ENCODE results near the gene LBX2.

LBX2 gene, protein sequence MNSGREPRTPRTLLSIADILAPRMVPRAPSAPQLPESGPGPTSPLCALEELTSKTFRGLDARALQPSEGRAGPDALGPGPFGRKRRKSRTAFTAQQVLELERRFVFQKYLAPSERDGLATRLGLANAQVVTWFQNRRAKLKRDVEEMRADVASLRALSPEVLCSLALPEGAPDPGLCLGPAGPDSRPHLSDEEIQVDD

DNA sequence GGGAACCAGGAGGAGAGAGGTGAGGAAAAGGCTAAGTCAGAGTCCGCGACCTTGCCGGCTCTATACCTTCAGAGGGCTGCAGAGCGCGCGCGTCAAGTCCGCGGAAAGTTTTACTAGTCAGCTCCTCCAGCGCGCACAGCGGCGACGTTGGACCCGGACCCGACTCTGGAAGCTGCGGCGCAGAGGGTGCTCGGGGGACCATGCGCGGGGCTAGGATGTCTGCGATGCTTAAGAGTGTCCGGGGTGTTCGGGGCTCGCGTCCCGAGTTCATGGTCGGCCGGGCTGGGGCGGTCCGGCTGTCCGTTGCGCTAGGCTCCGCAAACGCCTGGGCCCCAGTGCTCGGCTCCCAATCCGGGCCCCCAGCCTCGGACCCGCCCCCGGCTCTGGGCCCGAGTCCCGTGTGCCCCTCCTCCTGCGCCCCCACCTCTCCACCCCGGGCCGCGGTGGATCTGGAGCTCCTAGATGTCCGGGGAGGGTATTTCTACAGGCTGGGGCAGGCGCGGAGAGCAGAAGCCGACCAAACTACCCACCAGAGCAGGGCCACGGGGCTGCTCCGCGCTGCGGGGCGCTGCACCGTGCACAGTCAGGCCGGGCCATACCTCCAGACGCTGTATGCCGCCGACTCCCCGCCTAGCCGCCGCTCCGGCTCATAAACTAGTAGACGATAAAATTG is at the start of gene LBX2:
TSS of gene LBX2 (minus strand) at position 337 of the 673 bp plus-strand sequence. CDS start at position 271, 66 bp downstream.
- no peak for DNase-seq

DNA sequence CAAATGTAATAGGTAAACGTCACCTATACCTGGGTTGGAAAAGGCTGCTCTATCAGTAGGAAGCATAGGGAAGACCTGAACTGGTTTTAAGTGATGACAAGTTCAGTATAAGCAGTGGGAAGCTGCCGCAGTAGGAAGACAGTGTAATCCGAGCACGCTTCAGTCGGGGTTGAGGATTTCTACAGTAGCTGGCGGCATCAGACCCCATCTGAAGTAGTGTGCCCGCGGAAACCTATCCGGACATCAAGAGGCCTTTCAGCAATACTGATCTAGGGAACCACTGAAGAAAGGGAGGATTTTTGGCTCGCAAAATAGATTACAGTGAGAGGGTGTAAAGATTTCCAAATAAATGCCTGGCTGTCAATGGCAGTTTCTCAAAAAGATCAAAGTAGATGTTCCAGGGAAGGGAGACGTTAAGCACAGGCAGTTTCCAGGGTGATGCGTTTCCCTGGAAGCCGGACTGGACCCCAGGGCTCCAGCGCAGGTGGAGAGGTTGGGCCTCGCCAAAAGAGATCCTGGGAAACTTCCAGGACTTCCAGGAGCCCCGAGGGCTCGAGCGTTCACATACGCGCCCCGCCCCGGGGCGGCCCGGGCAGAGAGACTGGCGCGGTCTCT is 49.0 kb upstream of the LBX2 start:
- DNase-seq, result peak; percentile 55

GRCh38 chr2:74546004-74546403 is 46.6 kb upstream of the LBX2 start:
- DNase-seq, result no peak

- DNase-seq, result no peak
Measured at GRCh38 chr2:74544634-74545033, 45.2 kb upstream of the LBX2 start.

- no peak for DNase-seq
Measured at GRCh38 chr2:74542978-74543377, 43.6 kb upstream of the LBX2 start.

DNA sequence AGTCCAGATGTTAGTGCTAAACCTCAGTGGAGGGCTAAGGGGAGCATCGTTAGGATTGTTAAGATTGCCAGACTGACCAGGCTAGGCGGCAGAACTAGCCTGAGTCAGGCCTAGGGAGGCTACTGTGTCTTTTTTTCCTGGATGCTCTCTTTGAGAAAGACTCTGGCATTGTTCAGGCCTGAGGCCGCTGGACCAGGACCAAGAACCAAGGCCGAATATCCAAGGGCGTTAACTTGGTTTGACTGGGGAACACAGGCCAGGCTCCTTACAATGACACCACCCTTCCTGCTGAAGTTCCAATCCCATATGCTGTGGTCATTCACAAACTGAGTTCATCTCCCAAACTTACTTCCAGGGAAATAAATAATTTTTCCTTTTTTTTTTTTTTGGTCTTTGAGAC is 40.9 kb upstream of the LBX2 start:
- DNase-seq, result no peak

- no peak for DNase-seq
Measured at GRCh38 chr2:74538881-74539339, 39.5 kb upstream of the LBX2 start.

DNA sequence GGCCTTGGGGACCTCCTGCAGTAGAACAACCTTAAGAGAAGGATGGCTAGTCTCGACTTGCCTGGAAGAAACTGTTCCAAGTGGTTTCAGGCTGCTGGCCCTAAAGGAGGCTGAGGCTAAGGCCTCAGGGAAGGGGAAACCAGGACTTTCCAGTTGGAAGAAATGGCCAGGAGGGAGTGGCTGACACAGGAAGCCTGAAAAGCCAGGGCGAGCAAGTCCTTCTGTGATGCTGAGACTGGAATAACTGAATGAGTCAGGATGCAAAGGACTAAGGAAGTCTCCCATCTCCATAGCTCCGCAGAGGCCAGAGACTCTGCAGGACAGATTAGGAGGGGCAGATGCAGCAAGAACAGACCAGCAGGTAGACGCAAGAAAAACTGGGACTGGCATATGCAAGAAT is 37.7 kb upstream of the LBX2 start:
- no peak for DNase-seq

- DNase-seq, result no peak
Measured at GRCh38 chr2:74536166-74536950, 37.0 kb upstream of the LBX2 start.

DNA sequence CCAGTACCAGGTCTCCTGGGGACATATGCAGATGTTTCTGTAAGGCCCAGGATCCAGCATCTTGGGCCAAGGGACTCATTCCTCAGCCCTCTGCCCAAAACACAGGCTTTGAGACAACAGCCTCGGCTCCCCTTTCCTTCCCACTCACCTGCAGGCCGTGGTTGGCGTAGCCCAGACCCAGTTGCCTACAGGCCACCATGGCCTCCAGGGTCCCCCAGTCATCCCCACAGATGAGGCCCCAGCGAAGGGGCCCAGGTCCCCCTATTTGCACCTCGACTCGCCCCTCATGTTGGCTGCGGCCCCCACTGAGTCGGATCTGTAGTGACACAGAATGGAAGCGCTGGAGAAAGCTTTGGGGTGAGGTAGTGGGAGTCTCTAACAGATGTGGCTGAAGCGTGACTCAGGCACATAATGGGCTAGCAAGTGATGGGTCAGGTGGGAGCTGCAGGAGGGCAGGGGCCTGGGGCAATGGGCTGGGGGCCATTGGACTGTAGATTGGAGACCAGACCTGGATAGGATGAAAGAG is 36.1 kb upstream of the LBX2 start:
- no peak for DNase-seq

DNA sequence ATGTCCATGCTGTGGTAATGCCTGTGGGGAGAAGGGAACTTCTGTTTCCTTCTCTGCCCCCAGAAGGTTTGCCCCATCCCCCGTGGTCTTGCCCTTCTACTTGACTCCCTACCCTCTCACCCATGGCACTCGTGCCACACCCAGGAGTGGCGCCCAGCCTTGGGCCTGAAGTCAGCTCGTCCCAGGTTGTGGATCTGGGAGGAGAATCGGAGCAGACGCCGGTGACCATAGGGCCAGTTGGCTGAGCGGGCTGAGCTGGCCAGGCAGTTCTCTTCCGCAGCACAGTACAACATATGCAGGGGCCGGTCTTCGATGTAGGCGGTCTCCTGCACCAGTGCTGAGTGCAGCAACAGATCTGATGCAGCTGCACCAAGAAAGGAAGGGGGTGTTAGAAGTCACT is 35.0 kb upstream of the LBX2 start:
- DNase-seq, result no peak

- no peak for DNase-seq
Measured at GRCh38 chr2:74533464-74533863, 34.1 kb upstream of the LBX2 start.

DNA sequence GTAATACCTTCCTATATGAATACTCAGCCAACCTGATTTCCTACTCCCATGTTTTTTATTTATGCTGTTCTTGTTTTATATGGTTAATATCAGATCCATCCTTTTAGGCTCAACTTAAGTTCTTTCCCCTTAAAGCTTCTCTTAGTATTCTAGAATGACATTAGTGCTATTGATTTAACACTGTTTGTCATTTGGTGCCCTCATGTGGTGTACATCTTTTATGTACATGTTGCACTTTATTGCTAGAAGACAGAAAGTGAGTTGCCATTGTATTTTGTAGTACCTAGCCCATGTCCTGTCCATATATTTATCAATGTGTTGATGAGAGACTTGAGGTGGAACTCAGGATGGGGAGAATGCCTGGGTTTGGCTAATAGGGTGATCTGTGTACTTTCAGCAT is 32.8 kb upstream of the LBX2 start:
- DNase-seq, result no peak

DNA sequence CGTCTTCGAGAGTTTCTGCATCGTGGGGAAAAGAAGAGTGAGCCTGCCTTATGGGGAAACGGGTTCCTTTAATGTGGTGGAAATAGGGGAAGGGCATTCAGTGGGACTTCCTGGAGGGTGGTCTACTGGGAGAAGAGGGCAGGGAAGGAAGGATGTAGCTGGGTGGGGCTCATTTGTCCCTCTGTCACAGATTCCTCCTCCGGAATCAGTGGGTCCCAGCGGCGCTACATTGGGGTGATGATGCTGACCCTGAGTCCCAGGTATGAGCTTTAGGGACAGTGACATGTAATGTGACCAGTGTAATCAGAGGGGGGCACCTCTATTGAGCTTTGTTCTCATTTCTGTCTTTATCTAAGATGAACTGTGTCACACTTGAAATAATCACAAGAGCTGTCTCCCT is 32.3 kb upstream of the LBX2 start:
- DNase-seq, result no peak

- DNase-seq, result no peak
Measured at GRCh38 chr2:74530239-74531187, 31.1 kb upstream of the LBX2 start.

DNA sequence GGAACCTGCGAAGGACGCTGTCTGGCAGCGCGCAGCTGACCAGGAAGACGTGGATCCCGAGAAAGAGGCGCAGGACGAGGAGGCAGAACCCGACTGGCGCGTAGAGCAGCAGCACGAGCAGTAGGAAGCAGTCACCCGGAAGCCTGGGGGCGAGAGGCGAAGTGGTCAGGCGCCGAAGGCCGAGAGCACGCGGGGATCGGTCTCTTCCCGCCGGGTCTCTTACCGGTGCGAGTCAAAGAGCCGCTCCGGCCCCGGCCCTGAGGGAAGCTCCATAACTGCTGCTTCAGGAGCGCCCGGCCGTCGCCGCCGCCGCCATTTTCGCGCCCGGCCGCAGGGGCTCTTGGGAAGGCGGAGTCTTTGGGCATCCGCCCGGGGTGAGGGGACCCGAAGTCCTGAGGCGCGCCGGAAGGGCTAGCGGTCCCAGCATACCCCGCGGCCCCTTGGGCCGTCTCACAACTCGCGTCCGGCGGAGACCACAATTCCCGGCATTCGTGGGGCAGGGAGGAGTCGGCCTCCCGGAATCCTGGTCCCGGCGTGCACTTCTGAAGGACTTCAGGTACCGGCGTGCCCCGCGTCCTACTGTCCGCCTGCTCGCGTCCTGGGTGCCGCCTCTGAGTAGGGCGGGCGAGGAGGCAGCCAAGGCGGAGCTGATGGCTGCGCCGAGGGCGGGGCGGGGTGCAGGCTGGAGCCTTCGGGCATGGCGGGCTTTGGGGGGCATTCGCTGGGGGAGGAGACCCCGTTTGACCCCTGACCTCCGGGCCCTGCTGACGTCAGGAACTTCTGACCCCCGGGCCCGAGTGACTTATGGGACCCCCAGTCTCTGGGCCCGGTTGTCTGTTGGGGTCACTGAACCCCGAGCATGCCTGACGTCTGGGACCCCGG is 30.2 kb upstream of the LBX2 start, which contains the start of the genes AUP1 and HTRA2:
TSS of gene AUP1 (minus strand) at position 350 of the 882 bp plus-strand sequence. CDS start at position 273, 77 bp downstream.
TSS of gene HTRA2 (plus strand) at position 577 of the 882 bp plus-strand sequence. CDS start at position 651, 74 bp downstream.
- peak; percentile 93 for DNase-seq

- DNase-seq, result no peak
Measured at GRCh38 chr2:74528600-74529356, 29.4 kb upstream of the LBX2 start.

GRCh38 chr2:74527741-74528140 is 28.3 kb upstream of the LBX2 start:
- no peak for DNase-seq

DNA sequence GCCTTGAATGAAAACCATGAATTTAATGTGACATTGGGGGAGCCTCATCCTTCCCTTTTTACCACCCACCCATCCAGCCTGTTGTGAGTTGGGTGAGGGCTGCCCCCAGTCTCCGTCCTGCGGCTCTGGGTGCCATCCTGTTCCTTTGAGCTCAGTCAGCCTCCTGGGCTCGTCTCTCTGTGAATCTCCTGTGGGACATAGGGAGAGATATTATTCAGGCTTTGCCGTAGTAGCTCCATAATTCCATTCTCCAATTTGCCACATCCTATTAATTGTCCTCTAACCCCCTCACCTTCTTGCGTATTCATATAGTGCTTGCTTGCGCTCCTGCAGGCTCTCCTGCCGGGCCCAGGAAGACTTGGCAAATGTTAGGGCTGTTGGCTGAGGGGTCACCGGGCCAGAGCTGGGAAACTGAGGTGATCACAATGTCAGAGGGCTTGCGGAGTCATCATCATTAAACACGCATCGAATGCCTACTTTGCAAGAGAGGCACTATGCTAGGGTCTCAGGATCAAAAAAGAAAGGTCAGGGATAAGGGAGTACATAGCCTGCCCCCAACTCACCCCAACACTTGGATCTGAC is 27.3 kb upstream of the LBX2 start:
- no peak for DNase-seq
